ENCODE measurements around the gene ANKLE2.
"Not testable (repeated sequence)": the region's sequence is repeated elsewhere in the genome, so short reads cannot be mapped to it uniquely, and the experiment has no call there.

DNA sequence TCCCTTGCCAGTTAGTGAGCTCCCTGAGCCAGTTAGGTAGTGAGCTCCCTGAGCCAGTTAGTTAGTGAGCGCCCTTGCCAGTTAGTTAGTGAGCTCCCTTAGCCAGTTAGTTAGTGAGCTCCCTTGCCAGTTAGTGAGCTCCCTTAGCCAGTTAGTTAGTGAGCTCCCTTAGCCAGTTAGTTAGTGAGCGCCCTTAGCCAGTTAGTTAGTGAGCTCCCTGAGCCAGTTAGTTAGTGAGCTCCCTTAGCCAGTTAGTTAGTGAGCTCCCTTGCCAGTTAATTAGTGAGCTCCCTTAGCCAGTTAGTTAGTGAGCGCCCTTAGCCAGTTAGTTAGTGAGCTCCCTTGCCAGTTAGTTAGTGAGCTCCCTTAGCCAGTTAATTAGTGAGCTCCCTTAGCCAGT lies 69.6 kb downstream of the ANKLE2 start:
- TF ChIP-seq MEIS1 (CRISPR knock-in tag; IDR thresholded peaks at IDR 0.05; ENCODE audit: borderline replicate concordance); TCF7L2 (IDR thresholded peaks at IDR 0.05; ENCODE audit: borderline replicate concordance, low read depth, low read length); ZEB2 (tag by site-specific recombination; IDR thresholded peaks at IDR 0.05); SETDB1 (IDR thresholded peaks at IDR 0.05; ENCODE audit: insufficient read length, low read length); ZBTB1 (tag by site-specific recombination; IDR thresholded peaks at IDR 0.05); ZNF324 (tag by site-specific recombination; IDR thresholded peaks at IDR 0.05); ZNF510 (tag by site-specific recombination; IDR thresholded peaks at IDR 0.05; ENCODE audit: insufficient replicate concordance): not testable (repeated sequence)
- TF ChIP-seq, protein P1, sequence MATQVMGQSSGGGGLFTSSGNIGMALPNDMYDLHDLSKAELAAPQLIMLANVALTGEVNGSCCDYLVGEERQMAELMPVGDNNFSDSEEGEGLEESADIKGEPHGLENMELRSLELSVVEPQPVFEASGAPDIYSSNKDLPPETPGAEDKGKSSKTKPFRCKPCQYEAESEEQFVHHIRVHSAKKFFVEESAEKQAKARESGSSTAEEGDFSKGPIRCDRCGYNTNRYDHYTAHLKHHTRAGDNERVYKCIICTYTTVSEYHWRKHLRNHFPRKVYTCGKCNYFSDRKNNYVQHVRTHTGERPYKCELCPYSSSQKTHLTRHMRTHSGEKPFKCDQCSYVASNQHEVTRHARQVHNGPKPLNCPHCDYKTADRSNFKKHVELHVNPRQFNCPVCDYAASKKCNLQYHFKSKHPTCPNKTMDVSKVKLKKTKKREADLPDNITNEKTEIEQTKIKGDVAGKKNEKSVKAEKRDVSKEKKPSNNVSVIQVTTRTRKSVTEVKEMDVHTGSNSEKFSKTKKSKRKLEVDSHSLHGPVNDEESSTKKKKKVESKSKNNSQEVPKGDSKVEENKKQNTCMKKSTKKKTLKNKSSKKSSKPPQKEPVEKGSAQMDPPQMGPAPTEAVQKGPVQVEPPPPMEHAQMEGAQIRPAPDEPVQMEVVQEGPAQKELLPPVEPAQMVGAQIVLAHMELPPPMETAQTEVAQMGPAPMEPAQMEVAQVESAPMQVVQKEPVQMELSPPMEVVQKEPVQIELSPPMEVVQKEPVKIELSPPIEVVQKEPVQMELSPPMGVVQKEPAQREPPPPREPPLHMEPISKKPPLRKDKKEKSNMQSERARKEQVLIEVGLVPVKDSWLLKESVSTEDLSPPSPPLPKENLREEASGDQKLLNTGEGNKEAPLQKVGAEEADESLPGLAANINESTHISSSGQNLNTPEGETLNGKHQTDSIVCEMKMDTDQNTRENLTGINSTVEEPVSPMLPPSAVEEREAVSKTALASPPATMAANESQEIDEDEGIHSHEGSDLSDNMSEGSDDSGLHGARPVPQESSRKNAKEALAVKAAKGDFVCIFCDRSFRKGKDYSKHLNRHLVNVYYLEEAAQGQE (tag by site-specific recombination; IDR thresholded peaks at IDR 0.05), result not testable (repeated sequence)
- TF ChIP-seq, protein P2, sequence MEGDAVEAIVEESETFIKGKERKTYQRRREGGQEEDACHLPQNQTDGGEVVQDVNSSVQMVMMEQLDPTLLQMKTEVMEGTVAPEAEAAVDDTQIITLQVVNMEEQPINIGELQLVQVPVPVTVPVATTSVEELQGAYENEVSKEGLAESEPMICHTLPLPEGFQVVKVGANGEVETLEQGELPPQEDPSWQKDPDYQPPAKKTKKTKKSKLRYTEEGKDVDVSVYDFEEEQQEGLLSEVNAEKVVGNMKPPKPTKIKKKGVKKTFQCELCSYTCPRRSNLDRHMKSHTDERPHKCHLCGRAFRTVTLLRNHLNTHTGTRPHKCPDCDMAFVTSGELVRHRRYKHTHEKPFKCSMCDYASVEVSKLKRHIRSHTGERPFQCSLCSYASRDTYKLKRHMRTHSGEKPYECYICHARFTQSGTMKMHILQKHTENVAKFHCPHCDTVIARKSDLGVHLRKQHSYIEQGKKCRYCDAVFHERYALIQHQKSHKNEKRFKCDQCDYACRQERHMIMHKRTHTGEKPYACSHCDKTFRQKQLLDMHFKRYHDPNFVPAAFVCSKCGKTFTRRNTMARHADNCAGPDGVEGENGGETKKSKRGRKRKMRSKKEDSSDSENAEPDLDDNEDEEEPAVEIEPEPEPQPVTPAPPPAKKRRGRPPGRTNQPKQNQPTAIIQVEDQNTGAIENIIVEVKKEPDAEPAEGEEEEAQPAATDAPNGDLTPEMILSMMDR (tag by site-specific recombination; IDR thresholded peaks at IDR 0.05), result not testable (repeated sequence)
- TF ChIP-seq, protein P3, sequence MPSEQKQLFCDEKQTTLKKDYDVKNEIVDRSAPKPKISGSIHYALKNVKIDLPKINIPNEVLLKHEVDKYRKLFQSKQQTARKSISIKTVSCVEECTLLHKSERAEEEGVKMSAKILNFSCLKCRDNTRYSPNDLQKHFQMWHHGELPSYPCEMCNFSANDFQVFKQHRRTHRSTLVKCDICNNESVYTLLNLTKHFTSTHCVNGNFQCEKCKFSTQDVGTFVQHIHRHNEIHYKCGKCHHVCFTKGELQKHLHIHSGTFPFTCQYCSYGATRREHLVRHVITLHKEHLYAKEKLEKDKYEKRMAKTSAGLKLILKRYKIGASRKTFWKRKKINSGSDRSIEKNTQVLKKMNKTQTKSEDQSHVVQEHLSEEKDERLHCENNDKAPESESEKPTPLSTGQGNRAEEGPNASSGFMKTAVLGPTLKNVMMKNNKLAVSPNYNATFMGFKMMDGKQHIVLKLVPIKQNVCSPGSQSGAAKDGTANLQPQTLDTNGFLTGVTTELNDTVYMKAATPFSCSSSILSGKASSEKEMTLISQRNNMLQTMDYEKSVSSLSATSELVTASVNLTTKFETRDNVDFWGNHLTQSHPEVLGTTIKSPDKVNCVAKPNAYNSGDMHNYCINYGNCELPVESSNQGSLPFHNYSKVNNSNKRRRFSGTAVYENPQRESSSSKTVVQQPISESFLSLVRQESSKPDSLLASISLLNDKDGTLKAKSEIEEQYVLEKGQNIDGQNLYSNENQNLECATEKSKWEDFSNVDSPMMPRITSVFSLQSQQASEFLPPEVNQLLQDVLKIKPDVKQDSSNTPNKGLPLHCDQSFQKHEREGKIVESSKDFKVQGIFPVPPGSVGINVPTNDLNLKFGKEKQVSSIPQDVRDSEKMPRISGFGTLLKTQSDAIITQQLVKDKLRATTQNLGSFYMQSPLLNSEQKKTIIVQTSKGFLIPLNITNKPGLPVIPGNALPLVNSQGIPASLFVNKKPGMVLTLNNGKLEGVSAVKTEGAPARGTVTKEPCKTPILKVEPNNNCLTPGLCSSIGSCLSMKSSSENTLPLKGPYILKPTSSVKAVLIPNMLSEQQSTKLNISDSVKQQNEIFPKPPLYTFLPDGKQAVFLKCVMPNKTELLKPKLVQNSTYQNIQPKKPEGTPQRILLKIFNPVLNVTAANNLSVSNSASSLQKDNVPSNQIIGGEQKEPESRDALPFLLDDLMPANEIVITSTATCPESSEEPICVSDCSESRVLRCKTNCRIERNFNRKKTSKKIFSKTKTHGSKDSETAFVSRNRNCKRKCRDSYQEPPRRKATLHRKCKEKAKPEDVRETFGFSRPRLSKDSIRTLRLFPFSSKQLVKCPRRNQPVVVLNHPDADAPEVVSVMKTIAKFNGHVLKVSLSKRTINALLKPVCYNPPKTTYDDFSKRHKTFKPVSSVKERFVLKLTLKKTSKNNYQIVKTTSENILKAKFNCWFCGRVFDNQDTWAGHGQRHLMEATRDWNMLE (tag by site-specific recombination; conservative IDR thresholded peaks at IDR 0.05; ENCODE audit: low read depth), result not testable (repeated sequence)
